DND-41 (cell line): ENCODE measurements around the gene AUTS2.

Source experiments
- CTCF ChIP-seq: IDR thresholded peaks from 2 replicates; pipeline ENCODE4 v1.5.1; 2012; ENCODE audit warnings: borderline replicate concordance, low read length, moderate library complexity, mild to moderate bottlenecking; ENCODE audit not compliant: poor library complexity, severe bottlenecking; ENCODE audit errors: extremely low read depth
- EZH2 ChIP-seq: IDR thresholded peaks from 3 replicates; pipeline ENCODE4 v1.6.1; 2012; ENCODE audit warnings: borderline replicate concordance, low read depth, mild to moderate bottlenecking, moderate library complexity, low read length, inconsistent platforms; ENCODE audit not compliant: severe bottlenecking

- no peak for TF ChIP-seq CTCF
- no peak for TF ChIP-seq EZH2
Measured at GRCh38 chr7:70294211-70294911, 696.1 kb downstream of the AUTS2 start.
